ENCODE data around the gene LRBA. TPM values are rescaled to one million over a fixed set of nuclear protein-coding genes. Genes with fewer than 3 reads are reported as not detected.
A peak's percentile ranks its signal among the peaks of the same experiment; 100 is the strongest.

Gene LRBA
- total and polyA plus RNA-seq, 8 donors, result 7.3 to 156 (median 73.9) TPM

DNA sequence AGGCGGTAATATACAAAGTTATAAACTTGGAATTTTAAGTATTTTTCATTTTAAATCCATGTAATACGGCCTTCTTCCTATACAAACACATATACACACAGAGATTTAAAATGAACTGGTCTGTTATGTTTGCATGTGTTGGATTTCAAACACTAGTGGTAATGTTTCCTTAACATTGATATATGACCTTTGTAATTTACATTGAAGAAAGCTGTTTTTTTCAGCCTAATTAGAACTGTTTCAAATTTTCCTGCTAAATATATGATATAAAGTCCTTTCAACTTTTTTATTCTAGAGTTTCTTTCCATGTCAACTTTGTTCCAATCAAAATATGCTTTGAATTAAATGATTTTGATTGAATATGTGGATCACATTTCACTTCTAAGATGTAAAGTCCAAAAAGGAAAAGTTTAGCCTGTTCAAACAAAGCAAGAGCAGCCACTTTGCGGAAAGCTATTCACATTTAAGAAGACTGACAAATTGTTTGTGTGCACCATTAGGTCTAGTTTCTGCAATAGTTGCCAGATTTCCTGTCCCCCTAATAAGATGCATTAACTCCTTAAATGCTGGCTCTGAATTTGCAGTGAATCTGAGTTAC is 659.1 kb downstream of the LRBA start:
- Histone ChIP-seq H3K27me3 (no peaks in the 10 kb centered on the region), H3K27ac (no peak overlapping the region), H3K9me3 (no peaks in the 10 kb centered on the region), H3K36me3 (no peaks in the 10 kb centered on the region), H3K4me1 (peaks cover 0 to 14% (median 3%) of the 10 kb centered on the region in 4 donors), H3K4me3 (no peak overlapping the region)
- intact Hi-C loops (cut with DNase I; ENCODE audit: low total_unique reads), result no loop called here
- TF ChIP-seq, protein P1, sequence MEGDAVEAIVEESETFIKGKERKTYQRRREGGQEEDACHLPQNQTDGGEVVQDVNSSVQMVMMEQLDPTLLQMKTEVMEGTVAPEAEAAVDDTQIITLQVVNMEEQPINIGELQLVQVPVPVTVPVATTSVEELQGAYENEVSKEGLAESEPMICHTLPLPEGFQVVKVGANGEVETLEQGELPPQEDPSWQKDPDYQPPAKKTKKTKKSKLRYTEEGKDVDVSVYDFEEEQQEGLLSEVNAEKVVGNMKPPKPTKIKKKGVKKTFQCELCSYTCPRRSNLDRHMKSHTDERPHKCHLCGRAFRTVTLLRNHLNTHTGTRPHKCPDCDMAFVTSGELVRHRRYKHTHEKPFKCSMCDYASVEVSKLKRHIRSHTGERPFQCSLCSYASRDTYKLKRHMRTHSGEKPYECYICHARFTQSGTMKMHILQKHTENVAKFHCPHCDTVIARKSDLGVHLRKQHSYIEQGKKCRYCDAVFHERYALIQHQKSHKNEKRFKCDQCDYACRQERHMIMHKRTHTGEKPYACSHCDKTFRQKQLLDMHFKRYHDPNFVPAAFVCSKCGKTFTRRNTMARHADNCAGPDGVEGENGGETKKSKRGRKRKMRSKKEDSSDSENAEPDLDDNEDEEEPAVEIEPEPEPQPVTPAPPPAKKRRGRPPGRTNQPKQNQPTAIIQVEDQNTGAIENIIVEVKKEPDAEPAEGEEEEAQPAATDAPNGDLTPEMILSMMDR (IDR thresholded peaks at IDR 0.05), result no peak
- TF ChIP-seq POLR2A (IDR thresholded peaks at IDR 0.05) (no peak), POLR2AphosphoS5 (IDR thresholded peaks at IDR 0.05) (no peak), EP300 (IDR thresholded peaks at IDR 0.05) (no peak)
- peak in 1 of 2 donors; percentile 15 for DNase-seq
- WGBS, 5 donors, result 43 to 70% (median 51%) methylated on average over 3 of the region's 3 CpGs

DNA sequence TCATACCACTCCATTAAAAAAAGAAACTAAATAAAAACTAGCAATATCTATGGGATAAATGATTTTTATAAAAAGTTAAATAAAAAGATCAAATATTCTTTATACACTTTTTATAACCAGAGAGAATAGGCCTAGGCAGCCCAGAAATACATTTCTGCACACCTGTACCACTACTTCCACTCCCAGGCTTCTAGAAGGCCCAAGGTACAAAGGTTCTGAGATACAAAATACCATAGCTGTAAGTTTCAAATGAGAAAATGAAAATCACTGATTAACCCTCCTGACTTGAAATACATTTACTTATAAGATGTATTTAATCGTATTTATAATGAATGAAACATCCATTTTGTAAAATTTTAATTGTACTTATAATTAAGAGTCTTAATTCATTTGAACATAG is 659.7 kb downstream of the LRBA start:
- no peak overlapping the region for H3K27ac ChIP-seq
- no peak for DNase-seq
- 58 to 86% (median 72%) methylated on average over 1 of the region's 1 CpG for WGBS, 5 donors

DNA sequence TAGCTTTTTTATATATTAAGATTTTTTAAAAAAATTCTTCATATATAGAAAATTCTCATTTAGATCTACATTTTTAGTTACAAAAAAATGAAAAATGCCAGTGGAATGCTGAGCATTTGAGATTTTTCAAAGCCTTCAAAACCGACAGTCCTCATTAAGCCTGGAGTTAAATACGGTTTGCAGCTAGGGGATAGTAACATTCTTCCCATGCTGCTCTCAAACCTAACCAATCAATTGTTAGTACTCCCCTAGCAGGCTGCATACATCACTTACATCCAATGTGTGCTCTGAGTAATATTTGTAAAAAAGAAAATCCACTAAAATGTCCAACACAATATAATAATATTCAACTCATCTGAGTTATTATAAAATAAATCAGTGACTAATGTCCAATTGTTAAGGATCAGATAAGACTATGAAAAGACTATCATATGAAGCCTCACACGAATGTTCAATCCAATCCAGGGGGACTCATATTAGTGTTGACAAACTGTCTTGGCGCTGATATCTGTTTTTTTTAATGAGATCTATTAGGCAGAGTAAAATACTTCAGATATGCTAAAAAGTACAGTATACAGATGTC is 660.8 kb downstream of the LRBA start:
- intact Hi-C loops (cut with DNase I; ENCODE audit: low total_unique reads), result no loop called here

More for the DNA sequence above, 659.7 kb downstream of the LRBA start:
- Histone ChIP-seq H3K4me3 (no peak overlapping the region), H3K27me3 (no peaks in the 10 kb centered on the region), H3K4me1 (peaks cover 0 to 14% (median 3%) of the 10 kb centered on the region in 4 donors), H3K36me3 (no peaks in the 10 kb centered on the region), H3K9me3 (no peaks in the 10 kb centered on the region)
- TF ChIP-seq POLR2A (IDR thresholded peaks at IDR 0.05) (no peak), POLR2AphosphoS5 (IDR thresholded peaks at IDR 0.05) (no peak), EP300 (IDR thresholded peaks at IDR 0.05) (no peak)
- TF ChIP-seq, protein P1 (IDR thresholded peaks at IDR 0.05), result no peak
- intact Hi-C loops (cut with DNase I; ENCODE audit: low total_unique reads), result no loop called here

DNA sequence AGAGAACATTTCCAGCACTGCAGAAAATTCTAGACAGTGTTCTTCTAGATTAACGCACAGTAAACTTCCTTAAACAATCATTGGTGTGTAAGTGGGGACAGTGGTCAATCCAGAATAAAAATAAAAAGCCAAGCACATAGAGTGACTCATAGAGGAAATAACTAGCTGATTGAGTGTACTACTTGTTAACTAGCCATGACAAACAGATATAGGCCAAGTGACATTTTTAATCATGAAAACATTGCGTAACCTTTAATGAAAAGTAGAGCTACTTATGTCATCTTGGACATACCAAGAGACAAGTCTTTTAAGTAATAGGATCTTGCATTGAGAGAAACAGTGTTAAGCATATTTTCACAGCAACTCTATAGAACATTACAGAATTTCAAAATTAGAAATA is 667.0 kb downstream of the LRBA start:
- TF ChIP-seq POLR2AphosphoS5 (IDR thresholded peaks at IDR 0.05), result peak in 1 of 3 donors; percentile 37
- TF ChIP-seq EP300 (IDR thresholded peaks at IDR 0.05), result no peak
- H3K9me3 ChIP-seq, result no peaks in the 10 kb centered on the region
- peaks cover 0 to 5% (median 2%) of the 10 kb centered on the region in 4 donors for H3K36me3 ChIP-seq
- no peak for DNase-seq
- H3K4me1 ChIP-seq, result no peaks in the 10 kb centered on the region
- intact Hi-C loops (cut with DNase I; ENCODE audit: low total_unique reads), result no loop called here
- no peak overlapping the region for H3K27ac ChIP-seq
- no peak overlapping the region for H3K4me3 ChIP-seq
- no peaks in the 10 kb centered on the region for H3K27me3 ChIP-seq
- WGBS, 5 donors, result 64 to 89% (median 82%) methylated on average over 2 of the region's 2 CpGs

More for the DNA sequence above, 660.8 kb downstream of the LRBA start:
- Histone ChIP-seq H3K4me1 (peaks cover 0 to 14% (median 3%) of the 10 kb centered on the region in 4 donors), H3K4me3 (no peak overlapping the region), H3K27ac (no peak overlapping the region), H3K9me3 (no peaks in the 10 kb centered on the region), H3K36me3 (no peaks in the 10 kb centered on the region), H3K27me3 (no peaks in the 10 kb centered on the region)
- no peak for TF ChIP-seq POLR2A (IDR thresholded peaks at IDR 0.05)
- no peak for TF ChIP-seq EP300 (IDR thresholded peaks at IDR 0.05)
- no peak for TF ChIP-seq POLR2AphosphoS5 (IDR thresholded peaks at IDR 0.05)
- TF ChIP-seq, protein P1 (IDR thresholded peaks at IDR 0.05), result no peak
- WGBS, 5 donors, result 85 to 91% (median 89%) methylated on average over 4 of the region's 4 CpGs
- DNase-seq, result no peak

Measured in stomach (tissue), 9 donors.